DMS153 treated with DMSO at 0.1 percent for 48 hours (cell line): ENCODE data around the gene CCDC181.
"Not testable (repeated sequence)": the region's sequence is repeated elsewhere in the genome, so short reads cannot be mapped to it uniquely, and the experiment has no call there.

Source experiments
- DNase-seq: peaks from one replicate; lab custom pipeline; 2025; ENCODE audit not compliant: unreplicated experiment; lab: John Stamatoyannopoulos, UW

The CCDC181 gene

GRCh38 chr1:169402578-169402977 lies 24.7 kb downstream of the CCDC181 start:
- not testable (repeated sequence) for DNase-seq

GRCh38 chr1:169395955-169396354 lies 31.3 kb downstream of the CCDC181 start:
- no peak for DNase-seq

DNA sequence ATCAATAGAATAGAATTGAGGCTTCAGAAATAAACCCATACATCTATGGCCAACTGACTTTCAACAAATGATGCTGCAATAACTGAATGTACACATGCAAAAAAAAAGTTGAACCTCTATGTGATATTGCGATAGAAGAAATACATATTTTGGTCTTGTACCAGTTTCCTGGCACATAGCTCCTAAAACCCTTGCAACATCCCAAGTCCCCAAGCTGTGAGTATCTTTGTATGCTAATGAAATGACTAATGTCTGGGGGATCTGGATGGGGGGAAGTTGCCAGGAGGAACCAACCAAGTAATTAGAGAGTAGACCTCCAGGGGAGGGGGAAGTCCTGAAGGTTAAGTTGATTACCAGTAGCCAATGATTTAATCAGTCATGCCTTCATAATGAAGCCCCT lies 34.9 kb downstream of the CCDC181 start:
- DNase-seq: no peak

GRCh38 chr1:169390303-169390702 lies 37.0 kb downstream of the CCDC181 start:
- no peak for DNase-seq

DNA sequence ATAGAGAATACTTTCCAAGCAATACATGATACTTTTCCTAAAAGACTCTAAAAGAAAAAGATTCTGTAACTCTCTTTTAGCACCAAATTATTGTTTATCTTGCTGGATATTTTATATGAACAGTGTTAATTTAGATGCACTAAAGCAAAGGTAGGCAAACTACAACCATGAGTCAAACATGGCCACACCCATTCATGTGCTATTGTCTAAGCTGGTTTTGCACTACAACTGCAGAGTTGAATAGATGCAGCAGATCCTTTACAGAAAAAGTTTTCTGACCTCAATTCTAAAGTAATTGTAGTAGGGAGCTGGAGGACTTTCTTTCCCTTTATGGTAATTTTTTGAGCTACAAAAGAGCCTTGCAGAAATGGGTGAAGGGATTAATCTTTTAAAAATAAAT lies 39.9 kb downstream of the CCDC181 start:
- no peak for DNase-seq

- DNase-seq: no peak
Observed at GRCh38 chr1:169383449-169383848, 43.8 kb downstream of the CCDC181 start.

DNA sequence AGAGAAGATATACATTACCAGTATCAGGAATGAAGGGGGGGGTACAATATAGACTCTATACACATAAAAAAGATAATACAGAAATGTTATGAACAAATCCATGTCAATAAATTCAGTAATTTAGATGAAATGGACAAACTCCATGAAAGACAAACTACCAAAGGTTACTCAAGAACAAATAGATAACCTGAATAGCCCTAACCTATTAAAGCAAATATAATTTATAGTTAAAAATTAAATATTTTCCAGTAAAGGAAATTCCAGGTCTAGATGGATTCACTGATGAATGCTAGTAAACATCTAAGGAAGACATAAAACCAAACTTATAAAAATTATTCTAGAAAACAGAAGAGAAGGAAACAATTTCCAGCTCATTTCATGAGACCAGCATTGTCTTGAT lies 46.1 kb downstream of the CCDC181 start:
- no peak for DNase-seq

DNA sequence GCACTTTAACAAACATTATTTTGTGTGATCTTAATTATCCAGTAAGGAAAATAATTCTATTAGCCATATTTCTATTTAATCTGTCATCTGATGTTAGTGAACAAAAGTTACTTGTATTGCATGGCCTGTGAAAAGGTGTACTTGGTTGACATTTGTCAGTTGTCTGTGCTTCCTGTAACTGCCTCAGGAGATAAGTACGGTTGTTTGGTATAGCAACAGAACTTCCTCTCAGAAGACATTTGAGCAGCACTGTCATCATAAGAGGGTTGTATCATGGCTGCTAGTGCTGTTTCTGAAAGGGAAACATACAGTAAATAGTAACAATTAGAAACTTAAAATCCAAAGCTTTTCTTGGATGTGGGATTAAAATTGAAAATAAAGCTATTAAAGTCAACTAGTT lies 55.9 kb downstream of the CCDC181 start:
- no peak for DNase-seq

DNA sequence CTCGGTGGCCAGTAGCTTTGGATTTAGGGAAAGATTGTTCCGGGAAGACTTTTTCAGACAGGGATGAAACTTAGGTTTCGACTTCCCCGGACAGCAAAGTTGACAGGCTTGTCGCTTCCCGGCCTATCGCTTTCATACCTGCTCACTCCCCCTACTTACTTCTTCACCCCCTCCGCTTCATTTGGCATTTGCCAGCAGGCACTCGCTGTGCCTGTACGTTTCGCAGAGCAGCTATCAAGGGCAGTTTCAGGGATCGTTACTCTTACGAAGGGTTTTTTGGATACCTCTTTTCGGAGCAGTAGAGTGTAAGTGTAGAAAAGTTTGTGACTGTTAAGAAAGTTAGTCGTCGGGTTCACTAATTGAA lies 58.9 kb downstream of the CCDC181 start:
- no peak for DNase-seq

DNA sequence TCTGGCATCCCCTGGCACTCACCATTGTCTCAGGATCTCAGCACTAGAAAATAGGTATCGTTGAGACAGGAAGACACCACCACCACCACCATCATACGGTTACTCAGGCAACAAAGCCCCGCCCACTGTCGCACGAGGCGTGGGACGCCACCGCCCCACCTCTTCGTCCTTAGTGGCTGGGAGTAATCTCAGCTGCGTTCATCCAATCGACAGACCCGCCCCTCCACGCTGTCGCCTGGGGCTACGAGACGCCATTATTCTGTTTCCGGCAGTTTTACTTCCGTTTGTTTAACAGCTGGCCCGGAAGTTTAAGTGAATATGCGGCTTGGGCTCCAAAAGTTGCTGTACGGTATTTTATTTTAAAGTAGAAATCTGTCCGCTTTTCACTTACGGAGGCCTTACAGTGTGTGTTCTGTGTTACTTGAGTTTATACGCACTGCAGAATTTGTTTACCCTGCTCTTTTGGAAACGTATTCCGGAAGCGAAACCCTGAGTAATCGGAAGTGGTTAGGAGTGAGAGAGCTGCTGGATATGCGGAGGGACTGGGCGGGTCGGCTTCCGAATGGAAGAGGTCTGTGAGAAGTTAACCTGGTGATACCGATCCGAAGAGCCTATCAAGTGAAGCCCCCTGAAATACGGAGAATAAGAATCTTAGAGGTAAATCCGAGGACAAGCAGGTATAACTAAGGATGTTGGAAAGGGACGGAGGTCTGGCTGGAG lies 59.4 kb downstream of the CCDC181 start, which contains the start of the genes BLZF1 and NME7:
TSS of gene BLZF1 (plus strand) at position 510 of the 720 bp plus-strand sequence. CDS start 1,328 bp downstream, outside the sequence.
TSS of gene NME7 (minus strand) at position 112 of the 720 bp plus-strand sequence. CDS start at position 25, 87 bp downstream.
- peak; percentile 99 for DNase-seq

DNA sequence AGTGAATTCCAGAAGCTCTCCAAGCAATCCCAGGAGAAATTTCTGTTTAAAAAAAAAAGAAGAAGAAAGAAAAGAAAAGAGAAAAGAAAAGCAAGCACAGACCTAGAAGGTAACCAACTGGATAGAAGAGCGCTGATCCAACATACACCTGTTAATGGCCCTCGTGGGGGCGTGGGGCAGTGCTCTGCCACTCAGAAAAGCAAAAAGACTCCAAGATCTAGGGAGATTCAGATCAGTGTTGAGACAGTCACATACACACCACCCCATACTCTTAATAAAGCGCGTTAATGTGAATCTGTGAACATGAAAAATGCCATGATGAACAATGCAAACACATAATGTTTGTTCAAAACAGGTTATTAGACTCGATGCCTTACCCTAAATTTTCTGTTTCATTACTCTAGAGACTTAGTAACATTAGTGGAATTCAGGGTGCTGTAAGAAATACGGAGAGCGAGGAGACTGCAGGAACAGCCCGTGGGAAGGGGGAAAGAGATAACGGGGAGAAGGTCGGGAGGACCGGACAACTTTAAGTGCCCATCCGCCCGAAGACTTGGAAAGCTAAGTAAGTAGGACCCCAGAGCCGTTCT lies 60.1 kb downstream of the CCDC181 start:
- DNase-seq: no peak

- DNase-seq: no peak
Observed at GRCh38 chr1:169364948-169365347, 62.3 kb downstream of the CCDC181 start.

DNA sequence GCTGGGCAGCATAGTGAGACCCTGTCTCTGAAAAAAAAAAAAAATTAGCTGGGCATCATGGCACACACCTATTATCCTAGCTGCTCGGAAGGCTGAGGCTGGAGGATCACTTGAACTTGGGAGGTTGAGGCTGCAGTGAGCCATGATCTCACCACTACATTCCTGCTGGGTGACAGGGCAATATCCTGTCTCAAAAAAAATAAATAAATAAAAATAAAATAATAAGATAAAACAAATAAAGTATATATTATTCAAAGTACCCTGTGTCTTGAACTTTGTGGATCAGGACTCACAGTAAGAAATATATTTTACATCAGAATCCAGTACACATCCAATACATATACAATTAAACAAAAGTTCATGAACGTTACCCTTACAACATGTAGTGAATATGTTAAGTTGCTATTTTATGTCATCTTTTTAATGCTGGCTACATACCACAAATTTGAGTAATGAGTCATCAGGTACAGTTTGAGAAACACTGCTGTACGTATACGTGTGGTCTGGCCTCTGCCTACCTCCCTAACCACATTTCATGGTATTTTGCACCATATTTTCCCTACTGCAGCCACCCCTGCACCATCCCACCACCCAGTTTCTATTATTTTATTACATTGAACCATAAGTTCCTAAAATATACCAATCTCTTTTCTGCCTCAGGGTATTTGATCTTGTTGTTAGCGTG lies 64.1 kb downstream of the CCDC181 start:
- no peak for DNase-seq

- no peak for DNase-seq
Observed at GRCh38 chr1:169361281-169361680, 66.0 kb downstream of the CCDC181 start.

GRCh38 chr1:169360415-169360814 lies 66.9 kb downstream of the CCDC181 start:
- DNase-seq: no peak

- DNase-seq: peak; percentile 68
Observed at GRCh38 chr1:169348383-169349036, 78.8 kb downstream of the CCDC181 start.

DNA sequence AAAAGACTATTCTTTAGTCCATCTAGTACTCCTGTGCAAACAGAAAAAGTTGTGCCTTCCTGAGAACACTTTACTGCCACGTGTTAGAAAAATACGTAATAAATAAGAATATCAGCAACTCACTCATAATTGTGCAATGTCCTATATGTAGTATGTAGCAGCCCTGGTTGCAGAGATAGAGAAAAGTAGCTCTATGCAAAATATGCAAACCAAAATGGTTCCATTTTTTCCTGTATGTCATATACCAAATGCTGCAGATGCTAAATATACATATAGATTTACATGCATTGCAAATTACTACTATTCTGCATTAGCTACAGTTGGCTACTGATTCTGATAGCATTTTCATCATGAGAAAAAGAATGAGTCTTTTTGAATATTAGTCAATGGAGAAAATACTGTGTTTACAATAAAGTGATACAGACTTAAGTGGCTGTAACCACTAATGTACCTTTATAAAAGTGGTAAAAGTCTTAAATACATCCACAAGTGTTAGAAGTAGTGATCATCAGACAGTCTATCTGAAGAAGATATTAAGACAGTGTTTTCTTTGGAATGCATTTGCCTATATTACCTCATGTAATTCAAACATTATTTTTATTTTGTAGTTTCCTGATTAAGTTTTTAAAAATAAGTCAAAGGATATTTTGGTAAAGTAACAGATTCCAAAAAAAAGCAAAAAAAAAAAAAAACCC lies 79.4 kb downstream of the CCDC181 start:
- no peak for DNase-seq

GRCh38 chr1:169346036-169346589 lies 81.2 kb downstream of the CCDC181 start:
- DNase-seq: no peak

GRCh38 chr1:169345511-169345910 lies 81.8 kb downstream of the CCDC181 start:
- no peak for DNase-seq
